Liver (tissue), 3 donors: Measurements from ENCODE around the gene HSF2BP.

Experiments used
- ATF3 ChIP-seq: IDR thresholded peaks from 2 replicates; pipeline ENCODE4 v1.6.1; 2016; ENCODE audit warnings: antibody characterized with exemption
- CTCF ChIP-seq: fragments of 150-350 bp; IDR thresholded peaks from 2 replicates; pipeline ENCODE4 v1.5.1; 2017; ENCODE audit warnings: improper control_type of control experiment, low read depth, low read length; ENCODE audit not compliant: missing input control
- JUND ChIP-seq, 2 donors: IDR thresholded peaks; 2 replicates each; pipeline ENCODE4 v1.6.1; 2016; ENCODE audit warnings: antibody characterized with exemption in 2 of 2
- MAX ChIP-seq: IDR thresholded peaks from 2 replicates; pipeline ENCODE4 v1.6.1; 2016; ENCODE audit warnings: antibody characterized with exemption
- REST ChIP-seq: IDR thresholded peaks from 2 replicates; pipeline ENCODE4 v1.6.1; 2016; ENCODE audit warnings: antibody characterized with exemption, mild to moderate bottlenecking
- TAF1 ChIP-seq: conservative IDR thresholded peaks from 2 replicates; pipeline ENCODE4 v1.6.1; 2016; ENCODE audit warnings: antibody characterized with exemption, mild to moderate bottlenecking
- YY1 ChIP-seq: IDR thresholded peaks from 2 replicates; pipeline ENCODE4 v1.6.1; 2016; ENCODE audit warnings: antibody characterized with exemption, mild to moderate bottlenecking
- donor health status: healthy.
- donor health status: healthy.

- no peak for TF ChIP-seq MAX
- no peak for TF ChIP-seq REST
- no peak for TF ChIP-seq YY1
- TF ChIP-seq JUND (IDR thresholded peaks at IDR 0.05): no peak
- no peak for TF ChIP-seq CTCF
- no peak for TF ChIP-seq ATF3
- TF ChIP-seq TAF1: no peak
Measured at GRCh38 chr21:43614839-43615238, 44.4 kb downstream of the HSF2BP start.
